Activated CD4-positive, CD25-positive, alpha-beta regulatory T cell (primary cell): ENCODE measurements around the gene TTC38.
"Not testable (repeated sequence)": the region's sequence is repeated elsewhere in the genome, so short reads cannot be mapped to it uniquely, and the experiment has no call there.

Experiments used
- DNase-seq, 4 experiments: peaks; one replicate each; lab custom pipeline; 2025; lab: John Stamatoyannopoulos, UW

The TTC38 gene

GRCh38 chr22:46296257-46297150 lies 28.7 kb downstream of the TTC38 start, which contains the start of gene GTSE1:
GTSE1 (plus strand) TSS chr22:46296870; CDS start chr22:46297401, 531 bp downstream.
- DNase-seq = peak; percentile 91 to 96 (median 94)

GRCh38 chr22:46297151-46297812 lies 29.5 kb downstream of the TTC38 start:
- no peak for DNase-seq

- DNase-seq = no peak
Observed at GRCh38 chr22:46299101-46299500, 31.3 kb downstream of the TTC38 start.

GRCh38 chr22:46300491-46300890 lies 32.7 kb downstream of the TTC38 start:
- no peak for DNase-seq

- no peak for DNase-seq
Observed at GRCh38 chr22:46303347-46303965, 35.6 kb downstream of the TTC38 start.

- no peak for DNase-seq
Observed at GRCh38 chr22:46308283-46308988, 40.6 kb downstream of the TTC38 start.

GRCh38 chr22:46309526-46310085 lies 41.8 kb downstream of the TTC38 start:
- no peak for DNase-seq

GRCh38 chr22:46312056-46312455 lies 44.2 kb downstream of the TTC38 start:
- no peak for DNase-seq

- not testable (repeated sequence) for DNase-seq
Observed at GRCh38 chr22:46312848-46313247, 45.0 kb downstream of the TTC38 start.

GRCh38 chr22:46315976-46316375 lies 48.2 kb downstream of the TTC38 start:
- DNase-seq = no peak

- DNase-seq = no peak
Observed at GRCh38 chr22:46317646-46318045, 49.8 kb downstream of the TTC38 start.

- DNase-seq = no peak
Observed at GRCh38 chr22:46318576-46318975, 50.8 kb downstream of the TTC38 start.

GRCh38 chr22:46319319-46319718 lies 51.5 kb downstream of the TTC38 start:
- no peak for DNase-seq

GRCh38 chr22:46320166-46320710 lies 52.4 kb downstream of the TTC38 start:
- no peak for DNase-seq

GRCh38 chr22:46320716-46321386 lies 53.0 kb downstream of the TTC38 start:
- DNase-seq = no peak

- DNase-seq = no peak
Observed at GRCh38 chr22:46322711-46323110, 54.9 kb downstream of the TTC38 start.

- no peak for DNase-seq
Observed at GRCh38 chr22:46323162-46323561, 55.4 kb downstream of the TTC38 start.

GRCh38 chr22:46326066-46326680 lies 58.4 kb downstream of the TTC38 start:
- no peak for DNase-seq

GRCh38 chr22:46327691-46328465 lies 60.1 kb downstream of the TTC38 start:
- no peak for DNase-seq

GRCh38 chr22:46328797-46329196 lies 61.0 kb downstream of the TTC38 start:
- no peak for DNase-seq
